Measurements from ENCODE around the gene GJC3. TPM values are rescaled to one million over a fixed set of nuclear protein-coding genes. Genes with fewer than 3 reads are reported as not detected.

Gene GJC3
- total RNA-seq, 1 donor from 2014 or later: not detected

GRCh38 chr7:99920149-99920548 is 9.3 kb downstream of the GJC3 start:
- TF ChIP-seq, protein P1, sequence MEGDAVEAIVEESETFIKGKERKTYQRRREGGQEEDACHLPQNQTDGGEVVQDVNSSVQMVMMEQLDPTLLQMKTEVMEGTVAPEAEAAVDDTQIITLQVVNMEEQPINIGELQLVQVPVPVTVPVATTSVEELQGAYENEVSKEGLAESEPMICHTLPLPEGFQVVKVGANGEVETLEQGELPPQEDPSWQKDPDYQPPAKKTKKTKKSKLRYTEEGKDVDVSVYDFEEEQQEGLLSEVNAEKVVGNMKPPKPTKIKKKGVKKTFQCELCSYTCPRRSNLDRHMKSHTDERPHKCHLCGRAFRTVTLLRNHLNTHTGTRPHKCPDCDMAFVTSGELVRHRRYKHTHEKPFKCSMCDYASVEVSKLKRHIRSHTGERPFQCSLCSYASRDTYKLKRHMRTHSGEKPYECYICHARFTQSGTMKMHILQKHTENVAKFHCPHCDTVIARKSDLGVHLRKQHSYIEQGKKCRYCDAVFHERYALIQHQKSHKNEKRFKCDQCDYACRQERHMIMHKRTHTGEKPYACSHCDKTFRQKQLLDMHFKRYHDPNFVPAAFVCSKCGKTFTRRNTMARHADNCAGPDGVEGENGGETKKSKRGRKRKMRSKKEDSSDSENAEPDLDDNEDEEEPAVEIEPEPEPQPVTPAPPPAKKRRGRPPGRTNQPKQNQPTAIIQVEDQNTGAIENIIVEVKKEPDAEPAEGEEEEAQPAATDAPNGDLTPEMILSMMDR (IDR thresholded peaks at IDR 0.05; ENCODE audit: insufficient read depth, low read length, severe bottlenecking): no peak
- FAIRE-seq: no peak

DNA sequence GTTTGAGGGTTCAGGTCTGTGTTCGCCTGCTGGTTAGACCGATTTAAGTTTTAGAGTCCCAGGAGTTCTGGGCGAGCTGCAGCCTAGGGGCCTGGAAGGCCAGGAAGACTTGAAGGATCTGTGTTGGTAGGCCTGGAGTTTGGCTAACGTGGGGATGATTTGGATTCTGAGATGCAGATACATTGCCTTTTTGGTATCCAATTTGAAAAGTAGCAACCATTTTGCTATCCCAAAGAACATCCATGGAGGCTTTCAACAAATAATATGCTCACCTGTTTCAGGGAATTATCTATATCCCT is 9.7 kb downstream of the GJC3 start:
- TF ChIP-seq, protein P1 (IDR thresholded peaks at IDR 0.05; ENCODE audit: insufficient read depth, low read length, severe bottlenecking): no peak
- DNase-seq (ENCODE audit: low read depth): no peak
- Histone ChIP-seq H3K27me3 (ENCODE audit: control insufficient read depth, insufficient read depth, low read length) (no peaks in the 10 kb centered on the region), H3K4me3 (ENCODE audit: low read depth, low read length) (peak overlapping the region; percentile 79), H3K36me3 (ENCODE audit: control insufficient read depth, insufficient read depth, low read length) (peaks cover 4% of the 10 kb centered on the region)
- FAIRE-seq: no peak

More at GRCh38 chr7:99920149-99920548, 9.3 kb downstream of the GJC3 start:
- Histone ChIP-seq H3K4me3 (ENCODE audit: low read depth, low read length) (peak overlapping the region; percentile 79), H3K36me3 (ENCODE audit: control insufficient read depth, insufficient read depth, low read length) (peaks cover 4% of the 10 kb centered on the region), H3K27me3 (ENCODE audit: control insufficient read depth, insufficient read depth, low read length) (no peaks in the 10 kb centered on the region)
- no peak for DNase-seq (ENCODE audit: low read depth)

DNA sequence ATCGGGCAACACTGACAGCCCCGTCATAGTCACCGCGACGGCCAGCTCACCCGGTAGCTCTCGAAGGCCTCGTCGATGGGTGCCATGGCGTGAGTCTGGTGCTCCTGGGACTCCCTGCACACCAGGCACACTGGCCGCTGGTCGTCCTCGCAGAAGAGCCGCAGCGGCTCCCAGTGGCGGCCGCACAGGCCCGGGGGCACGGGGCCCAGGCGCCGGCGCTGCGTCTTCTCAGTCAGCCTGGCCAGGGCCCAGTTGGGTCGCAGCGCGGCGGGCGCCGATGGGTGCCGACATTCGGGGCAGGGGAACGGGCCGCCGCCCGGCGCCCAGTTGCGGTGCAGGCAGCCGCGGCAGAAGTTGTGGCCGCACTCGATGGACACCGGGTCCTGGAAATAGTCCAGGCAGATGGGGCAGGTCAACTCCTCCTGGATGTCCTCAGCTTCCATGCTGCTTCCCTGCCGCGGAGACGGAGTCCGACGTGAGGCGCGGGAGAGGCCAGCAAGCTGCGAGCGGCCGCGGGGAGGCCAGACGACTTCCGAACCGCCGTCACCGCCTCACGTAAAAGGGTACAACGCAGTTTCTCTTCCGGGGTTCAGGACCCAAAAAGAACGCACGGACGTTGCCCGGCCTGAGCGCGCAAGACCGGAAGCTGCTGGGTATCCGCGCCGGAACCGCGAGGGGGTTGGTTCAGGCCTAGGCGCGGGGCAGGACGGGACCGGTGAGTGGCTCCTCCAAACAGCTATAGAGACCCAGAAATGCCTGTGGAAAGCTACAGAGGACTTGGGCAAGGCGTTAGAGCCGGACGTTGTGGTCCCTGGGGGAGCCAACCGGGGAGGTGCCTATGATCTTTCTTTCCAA is 10.2 kb downstream of the GJC3 start, which contains the start of gene TRIM4:
TRIM4 (minus strand) TSS at position 572 of the 855 bp plus-strand sequence; CDS start at position 443, 129 bp downstream.
- FAIRE-seq: no peak
- Histone ChIP-seq H3K27me3 (ENCODE audit: control insufficient read depth, insufficient read depth, low read length) (no peaks in the 10 kb centered on the region), H3K36me3 (ENCODE audit: control insufficient read depth, insufficient read depth, low read length) (peaks cover 4% of the 10 kb centered on the region), H3K4me3 (ENCODE audit: low read depth, low read length) (peak within 1 kb of the TSS; percentile 79)
- TF ChIP-seq, protein P1 (IDR thresholded peaks at IDR 0.05; ENCODE audit: insufficient read depth, low read length, severe bottlenecking): peak; percentile 50
- peak; percentile 87 for DNase-seq (ENCODE audit: low read depth)

DNA sequence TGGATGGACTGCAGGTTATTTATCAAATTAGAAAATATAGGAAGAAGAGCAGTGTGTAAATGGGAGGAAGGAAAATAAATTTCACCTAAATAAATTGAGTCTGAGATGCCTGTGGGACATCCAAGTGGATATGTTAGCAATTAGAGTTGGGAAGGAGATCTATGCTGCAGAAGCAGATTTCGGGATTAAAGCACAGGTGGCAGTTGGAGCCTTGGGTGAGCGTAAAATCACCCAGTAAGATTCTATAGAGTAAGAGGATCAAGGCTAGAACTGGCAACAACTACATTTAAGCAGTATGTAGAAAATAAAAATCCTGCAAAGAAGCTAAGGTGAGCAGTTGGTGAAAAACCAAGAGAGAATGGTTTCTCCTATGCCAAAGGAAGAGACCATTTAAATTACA is 18.4 kb downstream of the GJC3 start:
- H3K36me3 ChIP-seq (ENCODE audit: control insufficient read depth, insufficient read depth, low read length): peaks cover 8% of the 10 kb centered on the region
- TF ChIP-seq, protein P1 (IDR thresholded peaks at IDR 0.05; ENCODE audit: insufficient read depth, low read length, severe bottlenecking): no peak
- FAIRE-seq (no peak), DNase-seq (ENCODE audit: low read depth) (no peak)
- no peaks in the 10 kb centered on the region for H3K27me3 ChIP-seq (ENCODE audit: control insufficient read depth, insufficient read depth, low read length)
- no peak overlapping the region for H3K4me3 ChIP-seq (ENCODE audit: low read depth, low read length)

- no peak for FAIRE-seq
- no peaks in the 10 kb centered on the region for H3K27me3 ChIP-seq (ENCODE audit: control insufficient read depth, insufficient read depth, low read length)
- peaks cover 15% of the 10 kb centered on the region for H3K36me3 ChIP-seq (ENCODE audit: control insufficient read depth, insufficient read depth, low read length)
- DNase-seq (ENCODE audit: low read depth): no peak
- TF ChIP-seq, protein P1 (IDR thresholded peaks at IDR 0.05; ENCODE audit: insufficient read depth, low read length, severe bottlenecking): no peak
- no peak overlapping the region for H3K4me3 ChIP-seq (ENCODE audit: low read depth, low read length)
These were observed 27.8 kb downstream of the GJC3 start for GRCh38 chr7:99901581-99901980.
